ENCODE measurements around the gene PEX16.

PEX16 gene

DNA sequence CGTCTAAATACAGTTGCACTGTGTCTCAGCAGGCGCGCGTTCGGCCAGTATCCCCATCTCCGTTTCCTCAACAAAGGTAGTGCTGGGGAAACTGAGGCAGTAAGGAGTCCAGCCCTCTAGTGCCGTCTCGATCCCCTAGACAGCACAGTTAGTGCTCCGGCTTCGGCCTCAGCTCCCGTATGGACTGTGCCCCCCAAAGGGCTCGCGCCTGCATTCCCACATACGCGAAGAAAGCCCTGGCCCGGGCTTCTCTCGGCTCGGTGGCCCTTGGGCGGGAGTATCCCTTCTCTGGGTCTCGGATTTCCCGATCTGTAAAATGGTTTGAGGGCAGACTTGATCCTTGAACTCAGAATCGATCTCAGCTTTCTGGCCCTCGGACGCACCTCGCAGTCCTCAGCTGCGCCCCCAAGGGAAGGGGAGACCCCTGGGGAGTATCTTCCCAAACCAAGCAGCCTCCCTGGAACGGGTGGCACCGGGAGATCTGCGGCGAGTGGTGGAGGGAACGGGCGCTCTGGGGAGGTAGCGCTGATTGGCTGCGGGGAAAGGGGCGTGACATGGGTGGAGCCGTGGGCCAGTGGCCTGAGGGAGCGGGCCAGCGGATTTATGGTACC lies 759 bp upstream of the PEX16 start:
- in situ Hi-C loops (cut with MboI; ENCODE audit: low sequenced_read_pairs, unreplicated experiment) = no loop called here
- DNase-seq (ENCODE audit: low spot score) = peak; percentile 88
- TF ChIP-seq CTCF (IDR thresholded peaks at IDR 0.05; ENCODE audit: borderline replicate concordance, control extremely low read depth, extremely low read depth, insufficient read depth, missing control alignments) = no peak

- no peak for TF ChIP-seq CTCF (IDR thresholded peaks at IDR 0.05; ENCODE audit: borderline replicate concordance, control extremely low read depth, extremely low read depth, insufficient read depth, missing control alignments)
- in situ Hi-C loops (cut with MboI; ENCODE audit: low sequenced_read_pairs, unreplicated experiment) = no loop called here
- DNase-seq (ENCODE audit: low spot score) = no peak
Measured at GRCh38 chr11:45917286-45917622, 423 bp downstream of the PEX16 start.

- no peak for TF ChIP-seq CTCF (IDR thresholded peaks at IDR 0.05; ENCODE audit: borderline replicate concordance, control extremely low read depth, extremely low read depth, insufficient read depth, missing control alignments)
- in situ Hi-C loops (cut with MboI; ENCODE audit: low sequenced_read_pairs, unreplicated experiment) = no loop called here
- DNase-seq (ENCODE audit: low spot score) = no peak
Measured at GRCh38 chr11:45915446-45915845, 2.2 kb downstream of the PEX16 start.

GRCh38 chr11:45913942-45914635 lies 3.6 kb downstream of the PEX16 start:
- in situ Hi-C loops (cut with MboI; ENCODE audit: low sequenced_read_pairs, unreplicated experiment) = no loop called here
- DNase-seq (ENCODE audit: low spot score) = no peak
- no peak for TF ChIP-seq CTCF (IDR thresholded peaks at IDR 0.05; ENCODE audit: borderline replicate concordance, control extremely low read depth, extremely low read depth, insufficient read depth, missing control alignments)

DNA sequence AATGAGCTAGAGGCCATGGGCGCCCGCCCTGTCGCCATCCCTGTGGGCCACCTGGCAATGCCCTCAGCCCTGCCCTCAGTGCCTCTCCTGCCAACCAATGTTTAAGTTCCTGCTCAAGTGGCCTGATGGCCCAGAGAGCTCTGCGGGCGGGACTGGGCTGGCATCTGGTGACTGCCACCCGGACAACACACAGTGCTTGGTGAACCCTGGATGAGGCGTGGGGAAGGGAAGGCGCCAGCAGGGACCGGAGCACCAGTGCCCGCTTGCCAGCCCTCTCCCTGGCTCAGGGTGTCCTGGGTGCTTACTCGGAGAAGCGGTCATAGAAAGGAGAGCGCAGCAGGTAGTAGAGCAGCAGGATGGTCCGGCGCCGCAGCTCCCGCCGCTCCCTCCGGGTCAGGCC lies 4.2 kb downstream of the PEX16 start:
- in situ Hi-C loops (cut with MboI; ENCODE audit: low sequenced_read_pairs, unreplicated experiment) = no loop called here
- DNase-seq (ENCODE audit: low spot score) = no peak
- TF ChIP-seq CTCF (IDR thresholded peaks at IDR 0.05; ENCODE audit: borderline replicate concordance, control extremely low read depth, extremely low read depth, insufficient read depth, missing control alignments) = no peak

- in situ Hi-C loops (cut with MboI; ENCODE audit: low sequenced_read_pairs, unreplicated experiment) = no loop called here
- TF ChIP-seq CTCF (IDR thresholded peaks at IDR 0.05; ENCODE audit: borderline replicate concordance, control extremely low read depth, extremely low read depth, insufficient read depth, missing control alignments) = no peak
- DNase-seq (ENCODE audit: low spot score) = no peak
Measured at GRCh38 chr11:45910623-45911022, 7.1 kb downstream of the PEX16 start.
